Adrenal gland (tissue), 12 donors: ENCODE measurements around the gene WRAP53. TPM values are rescaled to one million over a fixed set of nuclear protein-coding genes. Genes with fewer than 3 reads are reported as not detected.

ENCODE experiments used
- DNase-seq, 7 donors: peaks; one replicate each; pipeline ENCODE4 v3.0.0-alpha.2; 2019 to 2020
- H3K27ac ChIP-seq, 5 donors: fragments of 200-600 bp; sonication (generic) in 4 of 5; 1 replicate in 3 of 5; 2 replicates in 2 of 5; pipeline versions ENCODE4 v1.5.1 to v1.8.0; 2016 to 2020; ENCODE audit warnings: mild to moderate bottlenecking in 1 of 5
- H3K27me3 ChIP-seq: fragments of 200-600 bp; 2 replicates; pipeline ENCODE4 v1.8.0; 2021
- H3K36me3 ChIP-seq, 2 donors: fragments of 200-600 bp; replicated peaks in 1 of 2; 1 replicate in 1 of 2; 2 replicates in 1 of 2; pipeline versions ENCODE4 v1.5.1 to v1.8.0; 2018 to 2022
- H3K4me1 ChIP-seq, 2 donors: fragments of 200-600 bp; replicated peaks in 1 of 2; 1 replicate in 1 of 2; 2 replicates in 1 of 2; pipeline versions ENCODE4 v1.5.1 to v1.8.0; 2018 to 2021
- H3K4me3 ChIP-seq, 4 donors: fragments of 200-600 bp; sonication (generic) in 3 of 4; one replicate each; pipeline ENCODE4 v1.5.1; 2016 to 2018
- H3K9me3 ChIP-seq, 3 donors: fragments of 200-600 bp; sonication (generic) in 1 of 3; replicated peaks in 1 of 3; 1 replicate in 2 of 3; 2 replicates in 1 of 3; pipeline versions ENCODE4 v1.5.1 to v1.8.0; 2016 to 2021
- CTCF ChIP-seq, 6 experiments: fragments of 450-650 bp in 4 of 6; fragments of 200-600 bp in 2 of 6; sonication (generic) in 1 of 6; IDR thresholded peaks; 1 replicate in 5 of 6; 2 replicates in 1 of 6; pipeline versions ENCODE4 v1.5.1 to v1.8.0; 2016 to 2021; ENCODE audit warnings: antibody characterized with exemption in 6 of 6, mild to moderate bottlenecking in 2 of 6, moderate library complexity in 1 of 6
- POLR2A ChIP-seq, 2 donors: fragments of 450-650 bp; IDR thresholded peaks; one replicate each; pipeline ENCODE4 v1.6.1; 2017; ENCODE audit warnings: antibody characterized with exemption in 2 of 2, mild to moderate bottlenecking in 2 of 2, moderate library complexity in 1 of 2
- WGBS, 4 donors: extraction: QIAGEN DNeasy Blood & Tissue Kit in 2 of 4; methylation state at CpG; one replicate each; pipeline versions ENCODE4 v1.1.5 to v1.1.7; 2013 to 2017; 5-methylcytosine and 5-hydroxymethylcytosine counted together
- intact Hi-C, 2 donors: fragments of 100-400 bp; cut with DNase I; formaldehyde crosslinking; loops; one replicate each; pipeline versions ENCODE4 v1.14.1 to v1.15.0; 2022 to 2023
- polyA plus RNA-seq, 3 donors: library from polyadenylated mRNA; stranded (reverse); fragments of 200-250 nt in 2 of 3; fragments of 350-450 nt in 1 of 3; fragmentation: Illumina TruSeq in 1 of 3; extraction: RNeasy Lipid Tissue Mini Kit (QIAGEN cat#74804) in 1 of 3; gene quantifications; one replicate each; pipeline ENCODE4 v1.2.3, GENCODE V29; 2013 to 2014
- total RNA-seq, 9 donors: library from RNA; depleted of rRNA in 4 of 9; stranded (reverse); fragments of >200 nt in 4 of 9; fragments of 120-200 nt in 1 of 9; fragmentation: NEBNext Ultra II Directional in 1 of 9; extraction: Animal tissue kit (Norgen Biotek cat#: 25700) in 1 of 9; gene quantifications; one replicate each; pipeline versions ENCODE4 v1.1.0 to v1.2.4, GENCODE V29; 2013 to 2023
- donor health status: healthy with polysubstance abuse.
- donor health status: Bipolar disorder and iron deficiency.
- donor health status: DM: yes; HTN: yes; CAD: no.
- donor health status: DM: no; HTN: no; CAD: no.
- donor health status: DM: no; HTN: no; CAD: no.
- donor health status: DM: yes; HTN: yes; CAD: no.

Gene WRAP53
- total and polyA plus RNA-seq, 12 donors: 3.4 to 31.0 (median 6.8) TPM

DNA sequence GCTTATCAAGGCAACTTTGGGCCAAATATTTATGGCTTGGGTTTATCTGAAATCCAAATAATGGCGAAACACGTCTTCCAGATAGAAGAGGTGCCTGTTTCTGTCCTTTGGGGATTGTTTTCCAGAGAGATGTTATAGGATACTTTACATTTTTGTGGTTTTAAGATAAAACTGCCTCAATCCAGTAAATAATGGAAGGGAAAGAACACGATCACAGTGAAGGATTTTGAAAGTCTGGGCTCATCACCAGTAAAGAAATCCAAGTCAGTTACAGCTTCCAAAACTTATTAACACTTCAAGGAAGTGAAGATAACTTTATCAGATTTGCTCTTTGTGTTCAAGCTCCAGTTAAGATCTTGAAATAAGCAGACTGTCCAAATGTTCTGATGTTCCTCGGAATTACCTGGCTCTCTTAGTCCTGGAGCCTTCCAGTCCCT, 59.4 kb downstream of the WRAP53 start:
- H3K4me1 ChIP-seq: peaks cover 0 to 4% of the 10 kb centered on the region in 2 donors
- WGBS, 4 donors: 48 to 54% (median 50%) methylated on average over 4 of the region's 4 CpGs
- H3K4me3 ChIP-seq: no peak overlapping the region
- no peak for DNase-seq
- no peaks in the 10 kb centered on the region for H3K36me3 ChIP-seq
- no peaks in the 10 kb centered on the region for H3K9me3 ChIP-seq
- intact Hi-C loops: loop anchor here in 1 of 2 donors (5.0 kb wide), 1 partner anchor 240 kb away; no protein-coding TSS in a partner anchor
- no peak for TF ChIP-seq CTCF (IDR thresholded peaks at IDR 0.05)
- no peak for TF ChIP-seq POLR2A (IDR thresholded peaks at IDR 0.05)
- H3K27me3 ChIP-seq: peaks cover 5% of the 10 kb centered on the region
- no peak overlapping the region for H3K27ac ChIP-seq

- Histone ChIP-seq H3K4me3 (no peak overlapping the region), H3K27ac (no peak overlapping the region), H3K9me3 (no peaks in the 10 kb centered on the region), H3K27me3 (no peaks in the 10 kb centered on the region), H3K4me1 (peaks cover 0 to 4% of the 10 kb centered on the region in 2 donors), H3K36me3 (no peaks in the 10 kb centered on the region)
- DNase-seq: no peak
- no peak for TF ChIP-seq POLR2A (IDR thresholded peaks at IDR 0.05)
- no peak for TF ChIP-seq CTCF (IDR thresholded peaks at IDR 0.05)
- intact Hi-C loops: loop anchor here in 1 of 2 donors (5.0 kb wide), 1 partner anchor 239 kb away; no protein-coding TSS in a partner anchor
- WGBS, 4 donors: 67 to 73% (median 70%) methylated on average over 10 of the region's 10 CpGs
These were observed 59.9 kb downstream of the WRAP53 start for GRCh38 chr17:7748076-7748775.

- Histone ChIP-seq H3K27me3 (no peaks in the 10 kb centered on the region), H3K9me3 (no peaks in the 10 kb centered on the region), H3K4me1 (peaks cover 0 to 4% of the 10 kb centered on the region in 2 donors), H3K36me3 (no peaks in the 10 kb centered on the region), H3K27ac (peak overlapping the region in 2 of 5 donors; percentile 25 to 32), H3K4me3 (no peak overlapping the region)
- WGBS, 4 donors: 42 to 56% (median 47%) methylated on average over 4 of the region's 4 CpGs
- intact Hi-C loops: no loop called here
- TF ChIP-seq CTCF (IDR thresholded peaks at IDR 0.05) (no peak), POLR2A (IDR thresholded peaks at IDR 0.05) (no peak)
- no peak for DNase-seq
These were observed 62.1 kb downstream of the WRAP53 start for GRCh38 chr17:7750321-7750821.

Other genes with a start within 250 kb of the WRAP53 start
- 10 to 100 TPM; 12.1 to 76.7 (median 23.4) TPM for gene FGF11, start 249.0 kb upstream of the WRAP53 start, total RNA-seq
- 10 to 100 TPM; 10.2 to 33.2 (median 19.2) TPM for gene FGF11, start 249.0 kb upstream of the WRAP53 start, polyA plus RNA-seq
- gene CHRNB1, start 243.4 kb upstream of the WRAP53 start, total RNA-seq: 10 to 100 TPM; 18.7 to 56.3 (median 37.9) TPM
- 10 to 100 TPM; 32.2 to 40.8 (median 32.9) TPM for gene CHRNB1, start 243.4 kb upstream of the WRAP53 start, polyA plus RNA-seq
- 100 to 1,000 TPM in 1 of 9 donors, 10 to 100 TPM in 8; 16.6 to 111 (median 75.3) TPM for gene ZBTB4, start 208.8 kb upstream of the WRAP53 start, total RNA-seq
- gene ZBTB4, start 208.8 kb upstream of the WRAP53 start, polyA plus RNA-seq: 10 to 100 TPM; 30.0 to 59.6 (median 54.6) TPM
- not detected for gene SLC35G6, start 207.0 kb upstream of the WRAP53 start, total RNA-seq
- under 1 TPM in 1 of 3 donors, not detected in 2; 0.24 TPM for gene SLC35G6, start 207.0 kb upstream of the WRAP53 start, polyA plus RNA-seq
- gene POLR2A, start 204.1 kb upstream of the WRAP53 start, total RNA-seq: 100 to 1,000 TPM in 5 of 9 donors, 10 to 100 TPM in 4; 34.9 to 172 (median 117) TPM
- gene POLR2A, start 204.1 kb upstream of the WRAP53 start, polyA plus RNA-seq: 10 to 100 TPM; 19.3 to 80.4 (median 58.7) TPM
- 100 to 1,000 TPM in 2 of 9 donors, 10 to 100 TPM in 6, 1 to 10 TPM in 1; 3.3 to 134 (median 52.8) TPM for gene TNFSF12, start 139.4 kb upstream of the WRAP53 start, total RNA-seq
- 10 to 100 TPM; 18.8 to 70.8 (median 65.6) TPM for gene TNFSF12, start 139.4 kb upstream of the WRAP53 start, polyA plus RNA-seq
- gene TNFSF13, start 129.7 kb upstream of the WRAP53 start, total RNA-seq: 10 to 100 TPM in 8 of 9 donors, under 1 TPM in 1; 1.00 to 75.2 (median 43.7) TPM
- gene TNFSF13, start 129.7 kb upstream of the WRAP53 start, polyA plus RNA-seq: 10 to 100 TPM; 19.4 to 39.1 (median 25.2) TPM
- 10 to 100 TPM; 28.4 to 55.3 (median 44.2) TPM for gene SENP3, start 126.6 kb upstream of the WRAP53 start, total RNA-seq
- 10 to 100 TPM; 29.0 to 72.4 (median 38.4) TPM for gene SENP3, start 126.6 kb upstream of the WRAP53 start, polyA plus RNA-seq
- gene CD68, start 108.8 kb upstream of the WRAP53 start, total RNA-seq: 100 to 1,000 TPM in 6 of 9 donors, 10 to 100 TPM in 3; 19.4 to 177 (median 157) TPM
- gene CD68, start 108.8 kb upstream of the WRAP53 start, polyA plus RNA-seq: 100 to 1,000 TPM in 2 of 3 donors, 10 to 100 TPM in 1; 32.3 to 207 (median 133) TPM
- 100 to 1,000 TPM in 6 of 9 donors, 10 to 100 TPM in 3; 65.9 to 267 (median 124) TPM for gene MPDU1, start 104.6 kb upstream of the WRAP53 start, total RNA-seq
- gene MPDU1, start 104.6 kb upstream of the WRAP53 start, polyA plus RNA-seq: 100 to 1,000 TPM in 1 of 3 donors, 10 to 100 TPM in 2; 70.1 to 200 (median 81.6) TPM
- gene SOX15, start 98.4 kb upstream of the WRAP53 start, total RNA-seq: 1 to 10 TPM in 1 of 9 donors, under 1 TPM in 6, not detected in 2; 0.42 to 2.0 (median 0.92) TPM
- gene SOX15, start 98.4 kb upstream of the WRAP53 start, polyA plus RNA-seq: 1 to 10 TPM in 2 of 3 donors, under 1 TPM in 1; 0.29 to 2.4 (median 1.9) TPM
- 10 to 100 TPM; 35.6 to 68.6 (median 45.5) TPM for gene FXR2, start 73.6 kb upstream of the WRAP53 start, total RNA-seq
- 10 to 100 TPM; 42.2 to 73.1 (median 42.4) TPM for gene FXR2, start 73.6 kb upstream of the WRAP53 start, polyA plus RNA-seq
- gene SAT2, start 60.7 kb upstream of the WRAP53 start, total RNA-seq: 100 to 1,000 TPM; 165 to 403 (median 233) TPM
- gene SAT2, start 60.7 kb upstream of the WRAP53 start, polyA plus RNA-seq: 100 to 1,000 TPM; 190 to 700 (median 511) TPM
- 1 to 10 TPM in 8 of 9 donors, under 1 TPM in 1; 0.30 to 2.9 (median 1.9) TPM for gene SHBG, start 58.3 kb upstream of the WRAP53 start, total RNA-seq
- gene SHBG, start 58.3 kb upstream of the WRAP53 start, polyA plus RNA-seq: 1 to 10 TPM; 1.2 to 3.8 (median 2.0) TPM
- 10 to 100 TPM in 5 of 9 donors, 1 to 10 TPM in 4; 1.2 to 32.6 (median 14.5) TPM for gene ATP1B2, start 37.6 kb upstream of the WRAP53 start, total RNA-seq
- gene ATP1B2, start 37.6 kb upstream of the WRAP53 start, polyA plus RNA-seq: 1 to 10 TPM; 7.9 to 9.2 (median 8.5) TPM
- gene TP53, start 987 bp upstream of the WRAP53 start, total RNA-seq: 10 to 100 TPM in 8 of 9 donors, 1 to 10 TPM in 1; 9.7 to 85.9 (median 28.3) TPM
- 10 to 100 TPM; 13.4 to 19.9 (median 17.4) TPM for gene TP53, start 987 bp upstream of the WRAP53 start, polyA plus RNA-seq
- gene EFNB3, start 16.7 kb downstream of the WRAP53 start, total RNA-seq: 1 to 10 TPM in 5 of 9 donors, under 1 TPM in 3, not detected in 1; 0.26 to 1.5 (median 1.1) TPM
- gene EFNB3, start 16.7 kb downstream of the WRAP53 start, polyA plus RNA-seq: 1 to 10 TPM in 2 of 3 donors, under 1 TPM in 1; 0.61 to 4.3 (median 1.2) TPM
- under 1 TPM; 0.04 to 0.26 (median 0.11) TPM for gene DNAH2, start 29.3 kb downstream of the WRAP53 start, total RNA-seq
- gene DNAH2, start 29.3 kb downstream of the WRAP53 start, polyA plus RNA-seq: under 1 TPM; 0.02 to 0.08 (median 0.07) TPM
- gene KDM6B, start 145.7 kb downstream of the WRAP53 start, total RNA-seq: 10 to 100 TPM in 5 of 9 donors, 1 to 10 TPM in 4; 3.1 to 31.2 (median 11.8) TPM
- gene KDM6B, start 145.7 kb downstream of the WRAP53 start, polyA plus RNA-seq: 10 to 100 TPM in 2 of 3 donors, 1 to 10 TPM in 1; 2.2 to 35.9 (median 10.6) TPM
- 10 to 100 TPM; 14.9 to 52.8 (median 24.0) TPM for gene TMEM88, start 166.6 kb downstream of the WRAP53 start, total RNA-seq
- gene TMEM88, start 166.6 kb downstream of the WRAP53 start, polyA plus RNA-seq: 100 to 1,000 TPM in 1 of 3 donors, 10 to 100 TPM in 1, 1 to 10 TPM in 1; 7.9 to 107 (median 70.9) TPM
- gene NAA38, start 169.1 kb downstream of the WRAP53 start, total RNA-seq: 100 to 1,000 TPM in 8 of 9 donors, 10 to 100 TPM in 1; 96.2 to 281 (median 124) TPM
- gene NAA38, start 169.1 kb downstream of the WRAP53 start, polyA plus RNA-seq: 100 to 1,000 TPM in 2 of 3 donors, 10 to 100 TPM in 1; 34.5 to 424 (median 329) TPM
- gene CYB5D1, start 169.5 kb downstream of the WRAP53 start, total RNA-seq: 10 to 100 TPM in 8 of 9 donors, 1 to 10 TPM in 1; 9.1 to 24.4 (median 17.6) TPM
- gene CYB5D1, start 169.5 kb downstream of the WRAP53 start, polyA plus RNA-seq: 10 to 100 TPM in 2 of 3 donors, 1 to 10 TPM in 1; 6.5 to 36.8 (median 10.2) TPM
- 100 to 1,000 TPM in 2 of 9 donors, 10 to 100 TPM in 7; 53.1 to 123 (median 90.9) TPM for gene CHD3, start 200.3 kb downstream of the WRAP53 start, total RNA-seq
- 100 to 1,000 TPM in 2 of 3 donors, 10 to 100 TPM in 1; 43.8 to 326 (median 104) TPM for gene CHD3, start 200.3 kb downstream of the WRAP53 start, polyA plus RNA-seq
- 10 to 100 TPM in 1 of 9 donors, 1 to 10 TPM in 8; 1.1 to 17.3 (median 2.9) TPM for gene RNF227, start 227.8 kb downstream of the WRAP53 start, total RNA-seq
- 1 to 10 TPM; 1.7 to 5.2 (median 3.3) TPM for gene RNF227, start 227.8 kb downstream of the WRAP53 start, polyA plus RNA-seq
- 1 to 10 TPM in 2 of 9 donors, under 1 TPM in 5, not detected in 2; 0.12 to 1.9 (median 0.41) TPM for gene KCNAB3, start 241.4 kb downstream of the WRAP53 start, total RNA-seq
- gene KCNAB3, start 241.4 kb downstream of the WRAP53 start, polyA plus RNA-seq: 1 to 10 TPM in 2 of 3 donors, under 1 TPM in 1; 0.27 to 4.2 (median 3.4) TPM
- gene TRAPPC1, start 243.5 kb downstream of the WRAP53 start, total RNA-seq: 100 to 1,000 TPM in 4 of 9 donors, 10 to 100 TPM in 5; 32.2 to 161 (median 86.0) TPM
- 100 to 1,000 TPM; 131 to 220 (median 166) TPM for gene TRAPPC1, start 243.5 kb downstream of the WRAP53 start, polyA plus RNA-seq
- 10 to 100 TPM; 11.8 to 27.1 (median 18.4) TPM for gene CNTROB, start 243.7 kb downstream of the WRAP53 start, total RNA-seq
- gene CNTROB, start 243.7 kb downstream of the WRAP53 start, polyA plus RNA-seq: 10 to 100 TPM; 14.8 to 85.2 (median 48.1) TPM